Muscle of leg (tissue), 11 donors: ENCODE data around the gene MS4A18. TPM values are rescaled to one million over a fixed set of nuclear protein-coding genes. Genes with fewer than 3 reads are reported as not detected.

ENCODE experiments used
- DNase-seq: peaks from one replicate; pipeline ENCODE4 v3.0.0; 2013
- H3K27ac ChIP-seq: one replicate; pipeline ENCODE4 v1.5.1; 2013; ENCODE audit warnings: mild to moderate bottlenecking, low read length, control low read depth
- H3K27me3 ChIP-seq: one replicate; pipeline ENCODE4 v1.6.1; 2013; ENCODE audit warnings: low read length; ENCODE audit not compliant: control insufficient read depth, insufficient read depth
- H3K36me3 ChIP-seq: one replicate; pipeline ENCODE4 v1.6.1; 2013; ENCODE audit warnings: low read length; ENCODE audit not compliant: control insufficient read depth, insufficient read depth
- H3K4me1 ChIP-seq: one replicate; pipeline ENCODE4 v1.6.1; 2013; ENCODE audit warnings: low read length; ENCODE audit not compliant: control insufficient read depth, insufficient read depth
- H3K4me3 ChIP-seq: one replicate; pipeline ENCODE4 v1.5.1; 2013; ENCODE audit warnings: low read length, control low read depth
- H3K9me3 ChIP-seq: replicated peaks from 2 replicates; pipeline ENCODE4 v1.6.1; 2013; ENCODE audit warnings: low read depth, low read length; ENCODE audit not compliant: control insufficient read depth
- WGBS: methylation state at CpG from one replicate; pipeline ENCODE4 v1.1.5; 2013; ENCODE audit warnings: missing lambda C conversion rate; ENCODE audit not compliant: insufficient coverage; 5-methylcytosine and 5-hydroxymethylcytosine counted together
- polyA plus RNA-seq, 8 donors: library from polyadenylated mRNA; unstranded; fragments of 120-200 nt; gene quantifications; one replicate each; pipeline versions ENCODE4 v1.2.1 to v1.2.3, GENCODE V29; 2013; ENCODE audit warnings: inconsistent platforms in 1 of 8, low replicate concordance in 1 of 8; ENCODE audit not compliant: insufficient read length in 8 of 8, insufficient read depth in 1 of 8
- total RNA-seq: library from RNA; stranded (reverse); fragments of 120-200 nt; gene quantifications from one replicate; pipeline ENCODE4 v1.2.4, GENCODE V29; 2013

The MS4A18 gene
- total and polyA plus RNA-seq, 9 donors: not detected

DNA sequence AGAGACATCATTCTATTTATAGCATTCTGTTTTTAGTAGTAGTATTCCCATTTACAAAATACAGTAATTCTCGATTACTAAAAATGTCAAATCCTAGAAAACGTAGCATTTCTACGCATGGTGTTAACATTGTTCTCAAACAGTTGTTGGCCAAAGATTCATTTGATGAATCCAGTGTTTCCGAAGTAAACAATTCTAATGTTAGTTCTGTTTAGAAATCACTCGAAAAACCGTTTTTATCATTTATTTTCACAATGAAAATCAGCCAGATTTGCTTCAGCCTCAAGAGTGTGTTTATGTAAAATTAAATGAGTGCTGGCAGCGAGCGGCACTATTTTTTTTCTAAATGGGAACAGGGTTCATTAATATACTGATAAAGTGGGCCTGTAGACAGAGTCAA is 7.1 kb downstream of the MS4A18 start:
- Histone ChIP-seq H3K27me3 (peaks cover 2% of the 10 kb centered on the region), H3K4me1 (no peaks in the 10 kb centered on the region), H3K9me3 (no peaks in the 10 kb centered on the region), H3K36me3 (no peaks in the 10 kb centered on the region), H3K4me3 (no peak overlapping the region), H3K27ac (no peak overlapping the region)
- WGBS: 70% methylated on average over 2 of the region's 8 CpGs
- DNase-seq: no peak

DNA sequence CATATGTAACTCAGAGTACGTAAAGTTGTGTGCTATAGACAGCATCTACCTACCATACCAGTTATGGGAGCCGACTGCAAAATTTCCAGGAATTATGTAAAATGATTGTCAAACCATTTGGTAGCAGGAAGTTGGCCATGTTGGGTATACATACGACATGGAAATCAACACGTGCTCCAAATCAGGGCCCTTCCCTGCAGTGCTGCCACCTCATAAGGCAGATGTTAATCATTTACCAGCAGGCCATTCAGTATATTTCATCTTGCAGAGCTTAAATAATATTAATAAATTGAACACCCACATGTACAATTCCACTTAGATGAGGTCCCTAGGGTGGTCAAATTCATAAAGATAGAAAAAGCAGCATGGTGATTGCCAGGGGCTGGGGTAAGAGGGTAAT is 9.8 kb downstream of the MS4A18 start:
- no peaks in the 10 kb centered on the region for H3K36me3 ChIP-seq
- peaks cover 2% of the 10 kb centered on the region for H3K27me3 ChIP-seq
- H3K4me3 ChIP-seq: no peak overlapping the region
- DNase-seq: no peak
- no peak overlapping the region for H3K27ac ChIP-seq
- H3K4me1 ChIP-seq: no peaks in the 10 kb centered on the region
- H3K9me3 ChIP-seq: no peaks in the 10 kb centered on the region
- no CpG with 5 or more reads among the region's 4 CpGs for WGBS

DNA sequence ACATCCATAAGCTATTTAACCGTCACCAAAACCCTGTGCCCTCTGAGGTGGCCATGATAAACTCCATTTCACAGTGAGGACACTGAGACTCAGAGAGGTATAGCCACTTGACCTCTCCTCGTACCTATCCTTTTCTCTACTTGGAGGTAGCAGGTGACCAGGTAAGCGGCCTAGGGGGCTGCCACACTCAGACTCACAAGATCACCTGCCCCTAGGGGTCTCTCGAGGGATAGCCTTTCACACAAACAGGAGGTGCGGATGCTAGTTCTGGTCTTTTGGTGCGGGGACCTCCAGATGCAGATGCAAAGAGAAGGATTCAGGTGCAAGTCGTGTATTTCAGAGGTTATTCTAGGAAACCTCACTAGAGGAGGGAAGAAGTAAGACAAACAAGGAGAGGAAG is 14.6 kb downstream of the MS4A18 start:
- Histone ChIP-seq H3K9me3 (no peaks in the 10 kb centered on the region), H3K4me1 (no peaks in the 10 kb centered on the region)
- WGBS: 74% methylated on average over 5 of the region's 7 CpGs

DNA sequence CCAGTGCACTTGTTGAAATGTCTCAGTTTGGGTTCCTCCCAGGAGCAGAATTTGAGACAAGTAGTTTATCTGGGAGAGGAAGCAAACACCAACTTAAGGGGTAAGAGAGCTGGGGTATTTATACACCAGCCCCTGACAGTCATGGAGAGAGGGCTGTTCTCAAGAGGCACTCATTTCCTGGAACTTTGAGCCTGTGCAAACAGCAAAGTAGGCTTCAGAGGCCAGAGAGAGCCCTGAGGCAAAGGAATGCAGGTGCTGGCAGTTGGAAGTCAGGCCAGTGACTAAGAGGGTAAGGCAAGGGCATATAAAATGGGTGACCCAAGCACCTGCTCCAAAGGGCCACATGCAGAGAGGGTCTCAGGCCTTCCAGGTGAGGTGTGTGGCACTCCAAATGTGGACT is 16.1 kb downstream of the MS4A18 start:
- Histone ChIP-seq H3K4me1 (no peaks in the 10 kb centered on the region), H3K36me3 (no peaks in the 10 kb centered on the region), H3K9me3 (no peaks in the 10 kb centered on the region), H3K27ac (no peak overlapping the region), H3K27me3 (peaks cover 2% of the 10 kb centered on the region), H3K4me3 (no peak overlapping the region)
- no peak for DNase-seq

More for the DNA sequence above, 14.6 kb downstream of the MS4A18 start:
- no peak overlapping the region for H3K27ac ChIP-seq
- H3K4me3 ChIP-seq: no peak overlapping the region
- no peaks in the 10 kb centered on the region for H3K36me3 ChIP-seq
- no peak for DNase-seq
- peaks cover 2% of the 10 kb centered on the region for H3K27me3 ChIP-seq

DNA sequence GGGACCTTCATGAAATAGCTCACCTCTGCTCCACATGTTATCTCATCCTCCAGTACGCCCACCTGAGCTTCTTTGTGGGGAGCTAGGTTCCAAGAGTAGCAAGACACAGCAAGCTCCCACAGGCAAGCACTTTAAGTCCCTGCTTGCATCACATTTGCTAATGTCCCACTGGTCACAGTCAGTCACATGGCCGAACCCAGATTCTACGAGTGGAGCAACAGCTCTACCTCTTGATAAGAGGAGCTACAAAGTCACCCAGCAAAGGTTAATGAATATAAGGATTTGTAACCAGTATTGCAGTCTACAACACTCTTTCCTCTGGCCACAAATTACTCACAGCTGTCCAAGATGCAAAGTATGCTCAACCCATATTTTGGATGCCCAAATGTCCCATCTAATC is 16.9 kb downstream of the MS4A18 start:
- Histone ChIP-seq H3K27me3 (peaks cover 2% of the 10 kb centered on the region), H3K36me3 (no peaks in the 10 kb centered on the region), H3K9me3 (no peaks in the 10 kb centered on the region), H3K4me3 (no peak overlapping the region), H3K4me1 (no peaks in the 10 kb centered on the region), H3K27ac (no peak overlapping the region)
- DNase-seq: no peak
- WGBS: no CpG with 5 or more reads among the region's 3 CpGs

DNA sequence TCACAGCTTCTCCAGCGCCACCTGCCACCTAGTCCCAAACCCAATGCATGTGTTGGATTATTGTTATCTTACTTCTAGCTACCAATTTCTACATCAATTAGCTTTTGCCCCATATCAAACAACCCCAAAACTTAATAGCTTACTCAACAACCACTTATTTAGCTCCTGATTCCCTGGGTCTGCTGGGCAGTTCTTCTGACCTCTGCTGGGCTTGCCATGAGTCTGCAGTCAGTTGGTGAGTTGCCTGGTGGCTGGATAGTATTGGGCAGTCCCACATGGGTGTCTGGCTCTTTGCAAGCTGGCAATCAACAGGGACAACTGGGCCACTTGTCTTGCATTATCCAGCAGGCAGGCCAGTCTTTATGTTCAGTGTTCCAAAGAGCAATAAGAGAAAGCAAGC is 18.5 kb downstream of the MS4A18 start:
- Histone ChIP-seq H3K4me3 (no peak overlapping the region), H3K9me3 (no peaks in the 10 kb centered on the region), H3K27me3 (no peaks in the 10 kb centered on the region), H3K36me3 (no peaks in the 10 kb centered on the region), H3K27ac (no peak overlapping the region), H3K4me1 (no peaks in the 10 kb centered on the region)
- WGBS: no CpG with 5 or more reads among the region's 1 CpG
- DNase-seq: no peak

DNA sequence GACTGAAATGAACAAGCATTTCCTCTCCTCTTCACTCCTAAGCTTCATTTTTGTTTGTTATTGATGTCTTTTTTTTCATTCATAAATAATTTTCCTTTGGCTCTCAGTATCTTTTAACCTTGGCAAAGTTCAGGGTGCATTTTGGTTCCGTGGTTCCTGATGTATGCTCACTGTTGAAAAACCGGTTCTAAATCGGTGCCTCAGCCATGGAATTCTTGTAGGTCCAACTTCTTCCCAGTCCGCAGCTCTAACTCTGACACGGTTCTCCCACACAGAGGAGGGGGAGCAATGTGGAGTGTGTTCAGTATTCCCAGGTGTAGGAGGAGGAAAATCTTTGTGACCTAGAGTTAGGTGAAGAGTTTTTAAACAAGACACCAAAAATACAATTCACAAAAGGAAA is 19.6 kb downstream of the MS4A18 start:
- WGBS: 85% methylated on average over 3 of the region's 5 CpGs
- Histone ChIP-seq H3K4me3 (no peak overlapping the region), H3K9me3 (no peaks in the 10 kb centered on the region), H3K27me3 (no peaks in the 10 kb centered on the region), H3K27ac (no peak overlapping the region), H3K36me3 (no peaks in the 10 kb centered on the region), H3K4me1 (no peaks in the 10 kb centered on the region)
- DNase-seq: no peak

DNA sequence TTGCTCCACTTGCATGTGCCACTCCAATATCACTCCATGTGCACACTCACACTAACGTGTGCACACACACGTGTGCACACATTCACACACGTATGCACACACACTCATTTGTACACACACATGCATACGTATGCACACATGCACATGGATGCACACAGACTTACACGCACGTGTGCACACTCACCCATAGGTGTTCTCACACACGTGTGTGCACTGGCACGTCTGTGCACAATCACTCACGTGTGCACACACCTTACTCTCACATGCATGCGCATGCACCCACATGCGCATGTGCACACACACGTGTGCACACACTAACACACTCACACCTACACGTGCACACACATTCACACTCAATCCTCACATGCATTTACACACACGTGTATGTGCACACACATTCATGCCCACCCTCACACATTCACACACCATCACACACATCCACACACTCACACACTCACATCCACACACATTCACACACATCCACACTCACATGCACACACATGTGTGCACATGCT is 22.9 kb downstream of the MS4A18 start:
- DNase-seq: no peak
- no peak overlapping the region for H3K27ac ChIP-seq
- no peak overlapping the region for H3K4me3 ChIP-seq
- H3K36me3 ChIP-seq: no peaks in the 10 kb centered on the region
- no peaks in the 10 kb centered on the region for H3K4me1 ChIP-seq
- peaks cover 4% of the 10 kb centered on the region for H3K27me3 ChIP-seq
- no peaks in the 10 kb centered on the region for H3K9me3 ChIP-seq
- WGBS: 95% methylated on average over 14 of the region's 14 CpGs

DNA sequence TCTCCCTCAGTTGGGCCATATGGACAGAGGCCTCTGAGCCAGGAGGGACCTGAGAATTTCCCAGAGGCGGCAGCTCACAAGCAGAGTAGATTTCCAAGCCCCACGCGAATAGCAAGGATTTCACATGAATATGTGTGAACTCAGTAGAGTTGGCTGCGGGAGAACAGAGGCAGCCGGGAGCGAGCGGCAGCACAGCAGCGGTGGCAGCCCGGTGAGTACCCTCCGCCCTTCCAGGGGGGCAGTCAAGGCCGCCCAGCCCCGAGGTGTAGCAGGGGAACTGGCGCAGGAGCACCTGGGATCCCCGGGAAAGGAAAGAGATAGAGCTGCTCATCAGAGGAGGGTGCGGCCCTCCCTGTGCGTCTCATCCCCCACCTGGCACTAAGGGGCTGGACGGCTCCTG is 23.7 kb downstream of the MS4A18 start:
- WGBS: 87% methylated on average over 13 of the region's 17 CpGs

DNA sequence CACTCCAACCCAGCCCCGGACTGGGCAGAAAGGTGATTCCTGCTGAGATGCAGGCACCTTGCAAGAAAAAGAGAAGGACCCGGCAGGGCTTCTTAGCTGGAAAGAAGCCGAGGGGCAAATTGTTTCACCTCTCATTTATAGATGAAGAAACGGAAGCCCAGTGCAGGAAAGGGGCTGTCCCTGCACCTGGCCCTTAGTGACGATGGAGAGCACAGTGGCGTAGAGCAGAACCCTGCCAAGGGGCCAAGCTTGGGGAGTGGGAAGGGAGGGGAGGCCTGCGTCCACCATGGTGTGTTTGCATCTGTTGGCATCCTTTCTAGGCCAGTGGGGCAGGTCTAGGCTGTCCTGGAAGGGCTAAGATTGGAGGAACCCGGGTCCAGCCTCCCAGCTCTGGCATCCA is 24.3 kb downstream of the MS4A18 start:
- Histone ChIP-seq H3K36me3 (no peaks in the 10 kb centered on the region), H3K27me3 (peaks cover 6% of the 10 kb centered on the region), H3K4me1 (no peaks in the 10 kb centered on the region), H3K4me3 (no peak overlapping the region), H3K9me3 (no peaks in the 10 kb centered on the region), H3K27ac (no peak overlapping the region)
- 63% methylated on average over 8 of the region's 8 CpGs for WGBS
- no peak for DNase-seq

More for the DNA sequence above, 23.7 kb downstream of the MS4A18 start:
- H3K9me3 ChIP-seq: no peaks in the 10 kb centered on the region
- no peaks in the 10 kb centered on the region for H3K36me3 ChIP-seq
- peaks cover 4% of the 10 kb centered on the region for H3K27me3 ChIP-seq
- no peak overlapping the region for H3K27ac ChIP-seq
- no peaks in the 10 kb centered on the region for H3K4me1 ChIP-seq
- no peak overlapping the region for H3K4me3 ChIP-seq
- DNase-seq: no peak

DNA sequence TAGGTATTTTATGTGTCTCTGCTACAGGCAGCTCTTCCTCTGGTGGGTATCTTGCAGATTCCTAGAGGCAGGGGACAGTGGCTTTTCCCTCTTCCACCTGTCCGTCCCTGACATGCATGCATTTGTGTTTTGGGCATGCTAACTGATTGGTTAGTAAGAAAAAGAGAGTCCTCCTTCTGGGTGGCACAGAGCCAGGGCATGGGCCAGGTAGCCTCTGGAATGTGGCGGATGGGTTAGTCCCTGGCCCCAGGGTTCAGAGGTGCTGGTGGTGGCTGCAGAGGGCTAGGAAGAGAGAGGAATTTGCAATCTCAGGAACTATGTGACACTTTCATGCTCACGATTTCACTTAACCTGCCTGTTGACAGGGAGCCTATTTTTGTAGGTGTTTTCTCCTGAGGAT is 26.4 kb downstream of the MS4A18 start:
- H3K27ac ChIP-seq: no peak overlapping the region
- no peak overlapping the region for H3K4me3 ChIP-seq
- H3K27me3 ChIP-seq: peaks cover 6% of the 10 kb centered on the region
- no peaks in the 10 kb centered on the region for H3K9me3 ChIP-seq
- WGBS: 79% methylated on average over 2 of the region's 3 CpGs
- DNase-seq: no peak
- no peaks in the 10 kb centered on the region for H3K36me3 ChIP-seq
- H3K4me1 ChIP-seq: no peaks in the 10 kb centered on the region
